ENCODE measurements around the gene TIMM13.

DNA sequence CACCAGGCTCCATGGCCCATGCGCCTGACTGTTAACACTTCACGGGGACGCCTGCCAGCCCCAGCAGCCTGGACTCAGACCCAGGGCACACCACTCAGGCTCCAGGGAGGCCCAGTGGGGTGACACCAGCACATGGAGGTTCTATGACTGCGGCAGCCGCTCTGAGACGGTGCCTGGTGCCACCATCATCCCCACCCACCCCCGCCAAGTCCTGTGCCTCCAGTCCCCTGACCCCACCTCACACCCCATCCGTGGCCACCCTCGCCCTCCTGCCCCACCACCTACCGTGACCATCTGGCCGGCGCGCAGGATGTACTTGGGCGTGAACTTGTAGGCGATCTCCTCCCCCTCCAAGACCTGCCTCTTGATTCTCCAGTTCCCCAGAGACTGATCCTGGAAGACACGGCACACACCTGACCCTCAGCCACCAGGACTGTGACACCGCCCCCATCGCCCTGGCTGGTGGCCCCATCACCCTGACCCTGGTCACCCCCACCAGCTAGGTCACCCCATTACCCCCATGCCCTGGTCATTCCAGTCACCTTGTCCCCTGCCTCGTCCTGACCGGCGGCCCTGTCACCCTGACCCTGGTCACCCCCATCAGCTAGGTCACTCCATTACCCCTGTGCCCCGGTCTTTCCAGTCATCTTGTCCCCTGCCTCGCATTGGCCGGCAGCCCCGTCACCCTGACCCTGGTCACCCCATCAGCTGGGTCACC, 4.9 kb upstream of the TIMM13 start:
- TF ChIP-seq GATA2 (IDR thresholded peaks at IDR 0.05; ENCODE audit: low read depth, low read length): no peak
- no peak for TF ChIP-seq GATA3 (IDR thresholded peaks at IDR 0.05; ENCODE audit: low read depth, low read length)

Data from SH-SY5Y (cell line).